H1 (cell line): ENCODE measurements around the gene TBC1D22A. TPM values are rescaled to one million over a fixed set of nuclear protein-coding genes. Genes with fewer than 3 reads are reported as not detected.

Experiments
- CTCF ChIA-PET: fragments of 300-600 bp; sonication (Branson Sonifier 250); formaldehyde crosslinking; loops from one replicate; lab custom pipeline; 2021; ENCODE audit not compliant: partially characterized antibody; lab: Charles Lee
- POLR2A ChIA-PET: fragments of 300-600 bp; sonication (Branson Sonifier 250); formaldehyde crosslinking; loops from one replicate; lab custom pipeline; 2021; ENCODE audit warnings: inconsistent platforms; ENCODE audit not compliant: partially characterized antibody; lab: Charles Lee
- DNase-seq, 2 experiments: peaks; one replicate each; pipeline versions ENCODE4 v3.0.0 to v3.0.0-alpha.2; 2010 to 2022; ENCODE audit warnings: low spot score in 2 of 2, low read depth in 1 of 2, mixed read lengths in 1 of 2
- FAIRE-seq: peaks from 2 replicates; lab custom pipeline; 2011; peaks lifted over from hg19 to GRCh38; lab: Jason Lieb, UNC
- H2AFZ ChIP-seq: 2 replicates; pipeline ENCODE4 v1.8.1; 2012; ENCODE audit warnings: low read length, inconsistent platforms
- H2AK5ac ChIP-seq: 2 replicates; pipeline ENCODE4 v1.6.1; 2013; ENCODE audit warnings: low read depth, low read length
- H2BK120ac ChIP-seq: replicated peaks from 2 replicates; pipeline ENCODE3; 2013; ENCODE audit warnings: low read depth, low read length, inconsistent platforms
- H2BK12ac ChIP-seq: 2 replicates; pipeline ENCODE4 v1.6.1; 2013; ENCODE audit warnings: low read depth, low read length
- H2BK15ac ChIP-seq: 2 replicates; pipeline ENCODE4 v1.6.1; 2013; ENCODE audit warnings: low read length
- H2BK20ac ChIP-seq: 2 replicates; pipeline ENCODE4 v1.6.1; 2013; ENCODE audit warnings: low read length
- H2BK5ac ChIP-seq: 2 replicates; pipeline ENCODE4 v1.6.1; 2013; ENCODE audit warnings: low read depth, low read length
- H3K14ac ChIP-seq: 2 replicates; pipeline ENCODE4 v1.6.1; 2013; ENCODE audit warnings: inconsistent platforms; ENCODE audit not compliant: insufficient read length
- H3K18ac ChIP-seq: 2 replicates; pipeline ENCODE4 v1.6.1; 2013; ENCODE audit warnings: low read length; ENCODE audit errors: extremely low read depth
- H3K23ac ChIP-seq: 2 replicates; pipeline ENCODE4 v1.6.1; 2013; ENCODE audit warnings: inconsistent platforms; ENCODE audit not compliant: insufficient read length
- H3K23me2 ChIP-seq: 2 replicates; pipeline ENCODE4 v1.6.1; 2013; ENCODE audit warnings: low read depth, low read length
- H3K27ac ChIP-seq: 2 replicates; pipeline ENCODE4 v1.6.1; 2011; ENCODE audit warnings: low read depth, low read length, inconsistent platforms
- H3K27me3 ChIP-seq, 4 experiments: replicated peaks in 1 of 4; 1 replicate in 1 of 4; 2 replicates in 3 of 4; pipeline versions ENCODE4 v1.6.1 to v1.8.1; 2011 to 2013; ENCODE audit warnings: low read length in 3 of 4, mild to moderate bottlenecking in 3 of 4, inconsistent platforms in 2 of 4, mixed read lengths in 2 of 4, moderate library complexity in 1 of 4; ENCODE audit not compliant: control insufficient read depth in 3 of 4, insufficient read depth in 3 of 4; ENCODE audit errors: extremely low read depth in 1 of 4
- H3K36me3 ChIP-seq, 4 experiments: 2 replicates each; pipeline versions ENCODE4 v1.6.1 to v1.8.1; 2011 to 2013; ENCODE audit warnings: mild to moderate bottlenecking in 4 of 4, low read length in 3 of 4, moderate library complexity in 2 of 4, control low read depth in 1 of 4, inconsistent platforms in 1 of 4; ENCODE audit not compliant: insufficient read depth in 4 of 4, control insufficient read depth in 2 of 4
- H3K4ac ChIP-seq: replicated peaks from 2 replicates; pipeline ENCODE3; 2013; ENCODE audit warnings: low read length, low read depth, mixed read lengths, inconsistent platforms; ENCODE audit not compliant: insufficient read length
- H3K4me1 ChIP-seq, 4 experiments: replicated peaks in 1 of 4; 1 replicate in 1 of 4; 2 replicates in 3 of 4; pipeline versions ENCODE4 v1.6.1 to v1.8.1; 2011 to 2013; ENCODE audit warnings: low read length in 3 of 4, inconsistent platforms in 2 of 4, mixed read lengths in 1 of 4; ENCODE audit not compliant: insufficient read depth in 4 of 4, control insufficient read depth in 3 of 4
- H3K4me2 ChIP-seq, 2 experiments: 2 replicates each; pipeline versions ENCODE4 v1.6.1 to v1.8.1; 2011 to 2013; ENCODE audit warnings: low read depth in 2 of 2, low read length in 2 of 2, control low read depth in 1 of 2, inconsistent platforms in 1 of 2, mild to moderate bottlenecking in 1 of 2; ENCODE audit not compliant: insufficient read depth in 1 of 2
- H3K4me3 ChIP-seq, 4 experiments: fragments of 200-600, 300-600 bp in 1 of 4; sonication (generic), shearing (Covaris generic), sonication (Bioruptor Twin) in 1 of 4; 2 replicates each; pipeline versions ENCODE4 v1.5.1 to v1.8.1; 2011 to 2016; ENCODE audit warnings: low read length in 4 of 4, low read depth in 3 of 4, control low read depth in 2 of 4, inconsistent platforms in 2 of 4, mild to moderate bottlenecking in 2 of 4, mixed read lengths in 1 of 4, moderate library complexity in 1 of 4; ENCODE audit not compliant: insufficient read depth in 2 of 4; ENCODE audit errors: extremely low read depth in 1 of 4
- H3K56ac ChIP-seq: replicated peaks from 2 replicates; pipeline ENCODE3; 2013; ENCODE audit warnings: low read depth, mild to moderate bottlenecking, mixed read lengths, low read length, inconsistent platforms; ENCODE audit not compliant: insufficient read length
- H3K79me1 ChIP-seq: 2 replicates; pipeline ENCODE4 v1.6.1; 2013; ENCODE audit warnings: low read depth, low read length, control low read depth
- H3K79me2 ChIP-seq, 2 experiments: 2 replicates each; pipeline versions ENCODE4 v1.6.1 to v1.8.1; 2012 to 2013; ENCODE audit warnings: low read length in 2 of 2, mild to moderate bottlenecking in 2 of 2, inconsistent platforms in 1 of 2; ENCODE audit not compliant: insufficient read depth in 2 of 2, control insufficient read depth in 1 of 2
- H3K9ac ChIP-seq, 4 experiments: replicated peaks in 1 of 4; 1 replicate in 1 of 4; 2 replicates in 3 of 4; pipeline versions ENCODE4 v1.6.1 to v1.8.1; 2011 to 2013; ENCODE audit warnings: low read depth in 3 of 4, low read length in 3 of 4, control low read depth in 2 of 4, mild to moderate bottlenecking in 2 of 4, moderate library complexity in 2 of 4, inconsistent platforms in 1 of 4; ENCODE audit errors: extremely low read depth in 1 of 4
- H3K9me3 ChIP-seq, 2 experiments: 2 replicates each; pipeline versions ENCODE4 v1.6.1 to v1.8.1; 2012 to 2013; ENCODE audit warnings: mild to moderate bottlenecking in 2 of 2, moderate library complexity in 2 of 2, control low read depth in 1 of 2, inconsistent platforms in 1 of 2, low read depth in 1 of 2, low read length in 1 of 2, mixed read lengths in 1 of 2; ENCODE audit not compliant: insufficient read depth in 2 of 2
- H4K20me1 ChIP-seq, 2 experiments: replicated peaks in 1 of 2; 2 replicates each; pipeline versions ENCODE3 to v1.8.1; 2011 to 2013; ENCODE audit warnings: inconsistent platforms in 2 of 2, low read length in 2 of 2, mild to moderate bottlenecking in 1 of 2; ENCODE audit not compliant: insufficient read depth in 2 of 2, control insufficient read depth in 1 of 2
- H4K5ac ChIP-seq: 2 replicates; pipeline ENCODE4 v1.6.1; 2013; ENCODE audit warnings: low read length, low read depth, mixed read lengths, inconsistent platforms; ENCODE audit not compliant: insufficient read length
- H4K8ac ChIP-seq: 2 replicates; pipeline ENCODE4 v1.8.0; 2013; ENCODE audit warnings: mild to moderate bottlenecking, moderate library complexity, low read length, inconsistent platforms; ENCODE audit not compliant: insufficient read depth; ENCODE audit errors: extremely low read depth
- H4K91ac ChIP-seq: replicated peaks from 2 replicates; pipeline ENCODE3; 2013; ENCODE audit warnings: low read length, mixed read lengths, inconsistent platforms; ENCODE audit not compliant: insufficient read length
- GTF2F1 ChIP-seq: IDR thresholded peaks from 2 replicates; pipeline ENCODE4 v1.6.1; 2012; ENCODE audit warnings: low read depth, low read length, improper control_type of control experiment, borderline replicate concordance
- RAD21 ChIP-seq, 2 experiments: IDR thresholded peaks in 1 of 2; conservative IDR thresholded peaks in 1 of 2; 2 replicates each; pipeline ENCODE4 v1.6.1; 2011; ENCODE audit warnings: low read depth in 2 of 2, low read length in 2 of 2, improper control_type of control experiment in 1 of 2, inconsistent platforms in 1 of 2, mild to moderate bottlenecking in 1 of 2, moderate library complexity in 1 of 2
- TCF12 ChIP-seq: IDR thresholded peaks from 2 replicates; pipeline ENCODE4 v1.6.1; 2011; ENCODE audit warnings: low read depth, mild to moderate bottlenecking, low read length
- WGBS, 2 experiments: shearing (Covaris generic) in 1 of 2; methylation state at CpG; one replicate each; pipeline versions ENCODE4 v1.1.6 to v1.1.7; 2013 to 2015; ENCODE audit warnings: low lambda C conversion rate in 2 of 2, mixed read lengths in 2 of 2, inconsistent platforms in 1 of 2, low coverage in 1 of 2, missing lambda C conversion rate in 1 of 2; ENCODE audit not compliant: insufficient replicate concordance in 2 of 2, insufficient coverage in 1 of 2, insufficient read length in 1 of 2; ENCODE audit errors: extremely low coverage in 1 of 2, missing lambda C conversion rate in 1 of 2; 5-methylcytosine and 5-hydroxymethylcytosine counted together
- polyA plus RNA-seq, 7 experiments: library from polyadenylated mRNA; depleted of rRNA in 3 of 7; stranded (reverse) in 5 of 7; unstranded in 2 of 7; fragments of >200 nt in 5 of 7; fragments of 200-250 nt in 2 of 7; gene quantifications; 1 replicate in 5 of 7; 2 replicates in 1 of 7; 4 replicates in 1 of 7; pipeline versions ENCODE4 v1.2.1 to v1.2.3, GENCODE V29; 2011 to 2013; ENCODE audit warnings: missing spikeins in 2 of 7, mixed read lengths in 2 of 7
- total RNA-seq: library from RNA; stranded (reverse); fragmentation: NEBNext Ultra II Directional; extraction: Animal tissue kit (Norgen Biotek cat#: 25700); gene quantifications from 2 replicates; pipeline ENCODE4 v1.2.1, GENCODE V29; 2021

The TBC1D22A gene
- total and polyA plus RNA-seq, 2 of the 8 experiments (the other 6 are each of a cell fraction or from before 2014, with no cell fraction given), result 11.9 to 18.4 TPM

GRCh38 chr22:46896568-46897245 lies 134.3 kb downstream of the TBC1D22A start:
- Histone ChIP-seq H3K79me1 (peaks cover 3% of the 10 kb centered on the region), H3K27me3 (no peaks in the 10 kb centered on the region), H3K9me3 (no peaks in the 10 kb centered on the region), H3K56ac (no peak overlapping the region), H3K36me3 (peaks cover 0 to 6% (median 0%) of the 10 kb centered on the region in 4 experiments; a peak in 2 of 8 replicates), H3K23me2 (no peaks in the 10 kb centered on the region), H3K4me2 (no peak overlapping the region), H2BK12ac (no peak overlapping the region), H3K4me3 (no peak overlapping the region), H3K27ac (no peak overlapping the region), H3K79me2 (no peaks in the 10 kb centered on the region), H3K4me1 (no peaks in the 10 kb centered on the region; a peak in 1 of 7 replicates), H3K9ac (no peak overlapping the region), H4K20me1 (no peaks in the 10 kb centered on the region), H2BK20ac (no peak overlapping the region), H3K23ac (no peak overlapping the region), H2BK5ac (no peak overlapping the region), H2BK15ac (no peak overlapping the region), H2AFZ (no peak overlapping the region), H3K14ac (no peak overlapping the region), H4K5ac (no peak overlapping the region), H3K18ac (no peak overlapping the region), H3K4ac (no peak overlapping the region), H2BK120ac (no peak overlapping the region), H4K8ac (no peak overlapping the region), H2AK5ac (no peak overlapping the region), H4K91ac (no peak overlapping the region)
- no peak for FAIRE-seq
- peak in 1 of 2 experiments; percentile 20; a peak in 1 of 4 replicates for TF ChIP-seq RAD21 (IDR thresholded peaks at IDR 0.05 in 1 of 2, conservative IDR thresholded peaks at IDR 0.05 in 1 of 2; ENCODE audit: low read depth in 2 of 2, low read length in 2 of 2)
- TF ChIP-seq TCF12, result no peak
- TF ChIP-seq GTF2F1, result no peak
- POLR2A ChIA-PET, result no interaction called here
- no peak for DNase-seq
- CTCF ChIA-PET, result interaction anchor here (0.9 to 1.0 kb wide), 2 partner anchors 8 to 58 kb away, joined by 3 to 4 read pairs; no protein-coding TSS in a partner anchor
- 92% methylated on average over 13 of the region's 13 CpGs; no CpG with 5 or more reads in 1 of the 2 experiments for WGBS, 2 experiments
